Loucy (cell line): ENCODE results near the gene ARHGAP20.

Source experiments
- H2AFZ ChIP-seq: fragments of 200-600 bp; sonication (generic); 2 replicates; pipeline ENCODE4 v1.6.0; 2016; ENCODE audit warnings: antibody characterized with exemption, mild to moderate bottlenecking, low read length, moderate library complexity
- H3F3A ChIP-seq: fragments of 200-600 bp; 2 replicates; pipeline ENCODE4 v1.6.0; 2016; ENCODE audit warnings: antibody characterized with exemption, low read depth, mild to moderate bottlenecking
- H3K27me3 ChIP-seq: fragments of 200-600 bp; sonication (generic); 2 replicates; pipeline ENCODE4 v1.6.1; 2014; ENCODE audit warnings: low read length, mild to moderate bottlenecking; ENCODE audit not compliant: insufficient read depth, poor library complexity, severe bottlenecking
- H3K36me3 ChIP-seq: fragments of 200-600 bp; sonication (generic); 2 replicates; pipeline ENCODE4 v1.6.1; 2016; ENCODE audit warnings: low read length; ENCODE audit not compliant: insufficient read depth
- H3K4me1 ChIP-seq: fragments of 200-600 bp; sonication (generic); 2 replicates; pipeline ENCODE4 v1.5.1; 2014; ENCODE audit warnings: low read length, mild to moderate bottlenecking; ENCODE audit not compliant: insufficient read depth, poor library complexity, severe bottlenecking
- H3K4me2 ChIP-seq: fragments of 200-600 bp; sonication (generic); 2 replicates; pipeline ENCODE4 v1.6.0; 2014; ENCODE audit warnings: antibody characterized with exemption, low read length, low read depth, mild to moderate bottlenecking; ENCODE audit not compliant: poor library complexity, severe bottlenecking
- H3K4me3 ChIP-seq: fragments of 200-600 bp; sonication (generic); 2 replicates; pipeline ENCODE4 v1.5.1; 2014; ENCODE audit warnings: low read length, mild to moderate bottlenecking, mixed read lengths; ENCODE audit not compliant: poor library complexity, severe bottlenecking
- H3K79me2 ChIP-seq: fragments of 200-600 bp; sonication (generic); 2 replicates; pipeline ENCODE4 v1.6.1; 2014; ENCODE audit warnings: low read length; ENCODE audit not compliant: insufficient read depth
- H3K9ac ChIP-seq: fragments of 200-600 bp; sonication (generic); 2 replicates; pipeline ENCODE4 v1.6.0; 2014; ENCODE audit warnings: mild to moderate bottlenecking, low read depth, low read length, moderate library complexity; ENCODE audit not compliant: poor library complexity, severe bottlenecking
- H3K9me2 ChIP-seq: fragments of 200-600 bp; sonication (generic); replicated peaks from 2 replicates; pipeline ENCODE4 v1.6.1; 2016; ENCODE audit warnings: low read depth, low read length, mixed read lengths
- H3K9me3 ChIP-seq: fragments of 200-600 bp; sonication (generic); 2 replicates; pipeline ENCODE4 v1.6.1; 2014; ENCODE audit warnings: mild to moderate bottlenecking, antibody characterized with exemption, low read length, low read depth; ENCODE audit not compliant: insufficient read depth
- H4K20me1 ChIP-seq: fragments of 200-600 bp; sonication (generic); 2 replicates; pipeline ENCODE4 v1.6.0; 2014; ENCODE audit warnings: antibody characterized with exemption, low read length, mild to moderate bottlenecking; ENCODE audit not compliant: insufficient read depth, poor library complexity, severe bottlenecking
- EZH2phosphoT487 ChIP-seq: fragments of 200-600 bp; IDR thresholded peaks from 2 replicates; pipeline ENCODE4 v1.6.1; 2018; ENCODE audit warnings: antibody characterized with exemption, mild to moderate bottlenecking, moderate library complexity, borderline replicate concordance
- TF ChIP-seq, protein P1 (sequence below): fragments of 200-600 bp; sonication (generic); conservative IDR thresholded peaks from 2 replicates; pipeline ENCODE4 v1.5.1; 2014; ENCODE audit warnings: mild to moderate bottlenecking, antibody characterized with exemption, low read length

Gene ARHGAP20

GRCh38 chr11:110759972-110760381 lies 47.7 kb upstream of the ARHGAP20 start:
- H3K27me3 ChIP-seq: no peaks in the 10 kb centered on the region
- H3K9ac ChIP-seq: no peak overlapping the region
- H3K36me3 ChIP-seq: no peaks in the 10 kb centered on the region
- H3K9me2 ChIP-seq: no peaks in the 10 kb centered on the region
- no peaks in the 10 kb centered on the region for H3K9me3 ChIP-seq
- H3K4me1 ChIP-seq: no peaks in the 10 kb centered on the region
- no peaks in the 10 kb centered on the region for H4K20me1 ChIP-seq
- no peaks in the 10 kb centered on the region for H3K79me2 ChIP-seq
- no peak overlapping the region for H3K4me3 ChIP-seq
- H3K4me2 ChIP-seq: no peak overlapping the region
- H2AFZ ChIP-seq: no peak overlapping the region
- H3F3A ChIP-seq: no peaks in the 10 kb centered on the region
- TF ChIP-seq EZH2phosphoT487: no peak
- TF ChIP-seq, protein P1, sequence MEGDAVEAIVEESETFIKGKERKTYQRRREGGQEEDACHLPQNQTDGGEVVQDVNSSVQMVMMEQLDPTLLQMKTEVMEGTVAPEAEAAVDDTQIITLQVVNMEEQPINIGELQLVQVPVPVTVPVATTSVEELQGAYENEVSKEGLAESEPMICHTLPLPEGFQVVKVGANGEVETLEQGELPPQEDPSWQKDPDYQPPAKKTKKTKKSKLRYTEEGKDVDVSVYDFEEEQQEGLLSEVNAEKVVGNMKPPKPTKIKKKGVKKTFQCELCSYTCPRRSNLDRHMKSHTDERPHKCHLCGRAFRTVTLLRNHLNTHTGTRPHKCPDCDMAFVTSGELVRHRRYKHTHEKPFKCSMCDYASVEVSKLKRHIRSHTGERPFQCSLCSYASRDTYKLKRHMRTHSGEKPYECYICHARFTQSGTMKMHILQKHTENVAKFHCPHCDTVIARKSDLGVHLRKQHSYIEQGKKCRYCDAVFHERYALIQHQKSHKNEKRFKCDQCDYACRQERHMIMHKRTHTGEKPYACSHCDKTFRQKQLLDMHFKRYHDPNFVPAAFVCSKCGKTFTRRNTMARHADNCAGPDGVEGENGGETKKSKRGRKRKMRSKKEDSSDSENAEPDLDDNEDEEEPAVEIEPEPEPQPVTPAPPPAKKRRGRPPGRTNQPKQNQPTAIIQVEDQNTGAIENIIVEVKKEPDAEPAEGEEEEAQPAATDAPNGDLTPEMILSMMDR: no peak

- H3K27me3 ChIP-seq: no peaks in the 10 kb centered on the region
- H3K36me3 ChIP-seq: no peaks in the 10 kb centered on the region
- H3K79me2 ChIP-seq: no peaks in the 10 kb centered on the region
- no peak overlapping the region for H3K9ac ChIP-seq
- no peak overlapping the region for H2AFZ ChIP-seq
- 0 out of 2 replicates have a peak, but pooled peaks cover 6% of the 10 kb centered on the region for H3K9me3 ChIP-seq
- H3K4me3 ChIP-seq: no peak overlapping the region
- H3F3A ChIP-seq: no peaks in the 10 kb centered on the region
- H3K4me1 ChIP-seq: no peaks in the 10 kb centered on the region
- no peak overlapping the region for H3K4me2 ChIP-seq
- no peaks in the 10 kb centered on the region for H4K20me1 ChIP-seq
- no peak for TF ChIP-seq EZH2phosphoT487
- TF ChIP-seq, protein P1: no peak
- no peaks in the 10 kb centered on the region for H3K9me2 ChIP-seq
Measured at GRCh38 chr11:110757962-110758755, 45.9 kb upstream of the ARHGAP20 start.

DNA sequence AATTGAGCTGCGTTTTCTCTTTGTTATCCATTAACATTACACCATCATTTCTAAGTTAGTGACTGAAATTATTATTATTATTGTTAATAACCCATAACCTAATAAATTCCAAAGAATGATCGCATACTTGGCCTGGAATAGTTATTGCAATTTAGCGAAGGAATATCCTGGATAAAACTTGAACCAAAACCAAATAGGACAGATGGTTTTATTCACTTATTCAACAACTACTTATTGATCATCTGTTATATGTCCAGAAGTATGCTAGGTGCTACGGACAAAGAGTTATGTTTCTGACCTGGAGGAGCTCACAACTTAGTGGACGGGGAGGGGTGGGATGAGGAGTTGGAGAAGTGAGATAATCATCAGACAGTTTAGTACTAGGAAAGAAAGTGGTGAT lies 44.8 kb upstream of the ARHGAP20 start:
- H3K4me2 ChIP-seq: no peak overlapping the region
- no peak overlapping the region for H3K9ac ChIP-seq
- no peaks in the 10 kb centered on the region for H3K79me2 ChIP-seq
- H3F3A ChIP-seq: no peaks in the 10 kb centered on the region
- no peaks in the 10 kb centered on the region for H3K9me2 ChIP-seq
- no peak for TF ChIP-seq EZH2phosphoT487
- TF ChIP-seq, protein P1: no peak
- H3K36me3 ChIP-seq: no peaks in the 10 kb centered on the region
- H3K4me1 ChIP-seq: no peaks in the 10 kb centered on the region
- H3K4me3 ChIP-seq: no peak overlapping the region
- no peak overlapping the region for H2AFZ ChIP-seq
- 0 out of 2 replicates have a peak, but pooled peaks cover 13% of the 10 kb centered on the region for H3K9me3 ChIP-seq
- H3K27me3 ChIP-seq: no peaks in the 10 kb centered on the region
- no peaks in the 10 kb centered on the region for H4K20me1 ChIP-seq
